Neutrophil (primary cell): Measurements from ENCODE around the gene OPHN1.
"Not testable (repeated sequence)": the region's sequence is repeated elsewhere in the genome, so short reads cannot be mapped to it uniquely, and the experiment has no call there.

ENCODE experiments used
- H3K27ac ChIP-seq: fragments of 200-600 bp; sonication (generic); 2 replicates; pipeline ENCODE4 v1.5.1; 2016; ENCODE audit warnings: mild to moderate bottlenecking, moderate library complexity
- H3K27me3 ChIP-seq: fragments of 200-600 bp; sonication (generic); 2 replicates; pipeline ENCODE4 v1.6.0; 2016; ENCODE audit warnings: mild to moderate bottlenecking
- H3K36me3 ChIP-seq: fragments of 200-600 bp; sonication (generic); 2 replicates; pipeline ENCODE4 v1.5.1; 2017
- H3K4me1 ChIP-seq, 2 experiments: fragments of 200-600 bp in 1 of 2; sonication (generic) in 1 of 2; 1 replicate in 1 of 2; 2 replicates in 1 of 2; pipeline versions ENCODE4 v1.5.1 to v1.6.1; 2013 to 2016; ENCODE audit warnings: low read depth in 1 of 2, low read length in 1 of 2, mild to moderate bottlenecking in 1 of 2, moderate library complexity in 1 of 2; ENCODE audit not compliant: control insufficient read depth in 1 of 2, insufficient read depth in 1 of 2
- H3K4me3 ChIP-seq, 2 experiments: fragments of 200-600 bp in 1 of 2; sonication (generic) in 1 of 2; 1 replicate in 1 of 2; 2 replicates in 1 of 2; pipeline ENCODE4 v1.5.1; 2013 to 2016; ENCODE audit warnings: low read depth in 1 of 2, low read length in 1 of 2, mild to moderate bottlenecking in 1 of 2, moderate library complexity in 1 of 2
- H3K9me3 ChIP-seq: fragments of 200-600 bp; sonication (generic); 2 replicates; pipeline ENCODE4 v1.5.1; 2016
- CTCF ChIP-seq: fragments of 200-600 bp; sonication (generic); IDR thresholded peaks from 2 replicates; pipeline ENCODE4 v1.5.1; 2016; ENCODE audit warnings: antibody characterized with exemption

Gene OPHN1

GRCh38 chrX:68077378-68077777 lies 355.9 kb downstream of the OPHN1 start:
- Histone ChIP-seq H3K9me3 (no peaks in the 10 kb centered on the region), H3K36me3 (no peaks in the 10 kb centered on the region), H3K4me3 (no peak overlapping the region), H3K27ac (no peak overlapping the region), H3K4me1 (no peaks in the 10 kb centered on the region), H3K27me3 (no peaks in the 10 kb centered on the region)
- no peak for TF ChIP-seq CTCF

GRCh38 chrX:68072041-68072440 lies 361.3 kb downstream of the OPHN1 start:
- H3K36me3 ChIP-seq, result no peaks in the 10 kb centered on the region
- TF ChIP-seq CTCF, result no peak
- no peak overlapping the region for H3K4me3 ChIP-seq
- H3K27ac ChIP-seq, result no peak overlapping the region
- no peaks in the 10 kb centered on the region for H3K4me1 ChIP-seq
- H3K27me3 ChIP-seq, result no peaks in the 10 kb centered on the region
- H3K9me3 ChIP-seq, result no peaks in the 10 kb centered on the region

- not testable (repeated sequence) for H3K27ac ChIP-seq, H3K4me1 ChIP-seq, H3K9me3 ChIP-seq, H3K4me3 ChIP-seq, H3K36me3 ChIP-seq, H3K27me3 ChIP-seq
These were observed 363.2 kb downstream of the OPHN1 start for GRCh38 chrX:68070119-68070518.

GRCh38 chrX:68061206-68061535 lies 372.1 kb downstream of the OPHN1 start:
- Histone ChIP-seq H3K36me3 (no peaks in the 10 kb centered on the region), H3K27me3 (no peaks in the 10 kb centered on the region), H3K4me1 (no peaks in the 10 kb centered on the region), H3K27ac (no peak overlapping the region), H3K4me3 (no peak overlapping the region), H3K9me3 (no peaks in the 10 kb centered on the region)
- no peak for TF ChIP-seq CTCF

GRCh38 chrX:68060506-68061205 lies 372.6 kb downstream of the OPHN1 start:
- Histone ChIP-seq H3K27ac (no peak overlapping the region), H3K36me3 (no peaks in the 10 kb centered on the region), H3K9me3 (no peaks in the 10 kb centered on the region), H3K4me3 (no peak overlapping the region), H3K4me1 (no peaks in the 10 kb centered on the region), H3K27me3 (no peaks in the 10 kb centered on the region)
- TF ChIP-seq CTCF, result no peak

- H3K4me1 ChIP-seq, result no peaks in the 10 kb centered on the region
- H3K27me3 ChIP-seq, result no peaks in the 10 kb centered on the region
- H3K36me3 ChIP-seq, result no peaks in the 10 kb centered on the region
- H3K4me3 ChIP-seq, result no peak overlapping the region
- no peak for TF ChIP-seq CTCF
- no peak overlapping the region for H3K27ac ChIP-seq
- H3K9me3 ChIP-seq, result no peaks in the 10 kb centered on the region
These were observed 373.8 kb downstream of the OPHN1 start for GRCh38 chrX:68059469-68059868.
